ENCODE results near the gene PRICKLE2. TPM values are rescaled to one million over a fixed set of nuclear protein-coding genes. Genes with fewer than 3 reads are reported as not detected.

PRICKLE2 gene
- total RNA-seq, 2 experiments from 2014 or later, result not detected

DNA sequence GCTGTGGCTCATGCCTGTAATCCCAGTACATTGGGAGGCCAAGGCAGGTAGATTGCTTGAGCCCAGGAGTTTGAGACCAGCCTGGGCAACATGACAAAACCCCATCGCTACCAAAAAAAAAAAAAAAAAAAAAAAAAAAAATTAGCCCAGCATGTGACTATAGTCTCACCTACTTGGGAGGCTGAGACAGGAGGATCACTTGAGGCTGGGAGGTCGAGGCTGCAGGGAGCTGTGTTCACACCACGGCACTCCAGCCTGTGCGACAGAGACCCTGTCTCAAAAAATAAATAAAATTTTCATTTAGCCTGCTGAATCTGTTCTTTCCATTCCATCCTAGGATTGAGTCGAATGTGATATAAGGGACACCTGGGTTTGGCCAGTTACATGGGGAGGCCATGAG lies 14.6 kb upstream of the PRICKLE2 start:
- Mint-ChIP-seq H3K4me1 (no peaks in the 10 kb centered on the region), H3K9me3 (ENCODE audit: low read depth) (no peaks in the 10 kb centered on the region), H3K27ac (no peak overlapping the region), H3K4me3 (no peak overlapping the region), H3K27me3 (no peaks in the 10 kb centered on the region), H3K36me3 (no peaks in the 10 kb centered on the region)
- CTCF ChIA-PET, result no interaction called here
- ATAC-seq (no peak), DNase-seq (no peak)

DNA sequence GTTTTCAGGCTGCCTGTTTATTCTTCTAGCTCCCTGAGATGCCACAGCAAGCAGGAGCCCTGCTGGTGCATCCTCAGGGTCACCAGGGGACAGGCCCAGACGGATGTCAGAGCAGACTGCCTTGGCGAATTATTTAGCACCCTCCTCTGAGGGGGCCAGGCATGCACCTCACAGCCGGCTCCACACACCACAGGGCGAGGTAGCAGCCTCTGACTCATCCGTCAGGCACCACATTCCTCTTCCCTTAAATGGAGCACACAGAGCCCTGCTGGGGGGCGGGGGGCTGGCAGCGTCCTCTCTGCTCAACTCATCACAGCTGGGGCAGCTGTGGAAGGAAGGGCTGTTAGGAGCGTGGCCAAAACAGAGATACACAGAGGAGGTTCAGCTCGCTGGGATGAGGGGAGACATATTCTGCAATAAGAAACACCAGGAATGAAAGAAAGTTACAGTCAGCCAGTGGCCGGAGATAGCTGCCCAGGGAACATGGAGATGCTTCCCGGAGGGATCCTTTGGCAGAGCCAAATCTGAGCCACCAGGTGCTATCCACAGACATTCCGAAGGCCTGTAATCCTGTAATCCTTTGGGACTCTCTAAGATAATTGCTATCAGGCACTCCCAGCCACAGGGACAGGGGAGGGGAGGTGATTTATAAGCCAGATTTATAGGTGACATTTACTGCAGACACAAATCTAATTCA lies 13.9 kb upstream of the PRICKLE2 start:
- Mint-ChIP-seq H3K4me1 (no peaks in the 10 kb centered on the region), H3K36me3 (no peaks in the 10 kb centered on the region), H3K4me3 (no peak overlapping the region), H3K27me3 (no peaks in the 10 kb centered on the region), H3K27ac (no peak overlapping the region), H3K9me3 (ENCODE audit: low read depth) (no peaks in the 10 kb centered on the region)
- DNase-seq (no peak), ATAC-seq (no peak)
- CTCF ChIA-PET, result no interaction called here

- ATAC-seq (no peak), DNase-seq (no peak)
- CTCF ChIA-PET, result no interaction called here
- Mint-ChIP-seq H3K36me3 (no peaks in the 10 kb centered on the region), H3K9me3 (ENCODE audit: low read depth) (no peaks in the 10 kb centered on the region), H3K4me3 (no peak overlapping the region), H3K27ac (no peak overlapping the region), H3K27me3 (no peaks in the 10 kb centered on the region), H3K4me1 (no peaks in the 10 kb centered on the region)
These were observed 11.8 kb upstream of the PRICKLE2 start for GRCh38 chr3:64237083-64237482.

- CTCF ChIA-PET, result no interaction called here
- DNase-seq (no peak), ATAC-seq (no peak)
- Mint-ChIP-seq H3K27me3 (no peaks in the 10 kb centered on the region), H3K36me3 (no peaks in the 10 kb centered on the region), H3K9me3 (ENCODE audit: low read depth) (no peaks in the 10 kb centered on the region), H3K4me3 (no peak overlapping the region), H3K27ac (no peak overlapping the region), H3K4me1 (no peaks in the 10 kb centered on the region)
These were observed 10.3 kb upstream of the PRICKLE2 start for GRCh38 chr3:64235605-64236004.

DNA sequence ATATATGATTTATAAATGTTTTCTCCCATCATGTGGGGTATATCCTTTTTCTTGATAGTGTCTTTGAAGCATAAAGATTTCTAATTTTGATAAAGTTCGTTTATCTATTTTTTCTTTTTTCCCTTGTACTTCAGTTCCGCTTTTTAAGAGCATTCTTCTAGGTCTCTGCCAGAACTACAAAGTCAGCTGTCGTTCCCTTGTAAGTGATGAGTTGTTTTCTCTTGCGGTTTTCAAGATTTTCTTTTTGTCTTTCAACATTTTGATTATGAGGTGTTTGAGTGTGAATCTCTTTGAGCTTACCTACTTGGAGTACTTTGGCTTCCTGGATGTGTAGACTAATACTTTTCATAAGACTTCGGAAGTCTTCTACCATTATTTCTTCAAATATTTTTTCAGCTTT lies 9.3 kb upstream of the PRICKLE2 start:
- CTCF ChIA-PET, result no interaction called here
- H3K4me1 Mint-ChIP-seq, result no peaks in the 10 kb centered on the region

GRCh38 chr3:64232821-64233220 lies 7.6 kb upstream of the PRICKLE2 start:
- no peaks in the 10 kb centered on the region for H3K4me1 Mint-ChIP-seq
- ATAC-seq (no peak), DNase-seq (no peak)
- no peaks in the 10 kb centered on the region for H3K36me3 Mint-ChIP-seq
- H3K9me3 Mint-ChIP-seq (ENCODE audit: low read depth), result no peaks in the 10 kb centered on the region
- H3K27me3 Mint-ChIP-seq, result peaks cover 2% of the 10 kb centered on the region
- H3K4me3 Mint-ChIP-seq, result no peak overlapping the region
- H3K27ac Mint-ChIP-seq, result no peak overlapping the region
- CTCF ChIA-PET, result no interaction called here

More for the DNA sequence above, 9.3 kb upstream of the PRICKLE2 start:
- Mint-ChIP-seq H3K27ac (no peak overlapping the region), H3K36me3 (no peaks in the 10 kb centered on the region), H3K9me3 (ENCODE audit: low read depth) (no peaks in the 10 kb centered on the region), H3K27me3 (peaks cover 1% of the 10 kb centered on the region), H3K4me3 (no peak overlapping the region)
- ATAC-seq (no peak), DNase-seq (no peak)

DNA sequence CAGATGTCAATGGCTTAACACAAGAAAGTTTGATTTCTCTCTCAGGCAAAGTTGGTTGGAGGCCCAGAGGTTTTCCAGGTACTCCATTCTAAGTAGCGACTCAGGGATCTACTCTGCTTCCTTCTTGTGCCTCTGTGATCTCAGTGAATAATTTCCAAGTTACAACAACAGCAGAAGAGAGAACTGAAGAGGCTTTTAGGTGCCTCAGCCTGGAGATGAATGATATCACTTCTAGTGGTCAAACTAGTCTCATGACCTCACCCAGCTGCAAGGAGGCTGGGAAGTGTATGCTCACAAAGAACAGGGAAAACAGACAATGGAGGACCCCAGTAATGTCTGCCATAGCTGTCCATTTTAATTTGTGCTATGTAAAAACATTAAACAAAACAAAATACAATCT lies 4.6 kb upstream of the PRICKLE2 start:
- Mint-ChIP-seq H3K4me1 (no peaks in the 10 kb centered on the region), H3K27me3 (peaks cover 2% of the 10 kb centered on the region), H3K27ac (no peak overlapping the region), H3K36me3 (no peaks in the 10 kb centered on the region), H3K4me3 (no peak overlapping the region), H3K9me3 (ENCODE audit: low read depth) (no peaks in the 10 kb centered on the region)
- CTCF ChIA-PET, result no interaction called here
- DNase-seq, result no peak
- no peak for ATAC-seq

DNA sequence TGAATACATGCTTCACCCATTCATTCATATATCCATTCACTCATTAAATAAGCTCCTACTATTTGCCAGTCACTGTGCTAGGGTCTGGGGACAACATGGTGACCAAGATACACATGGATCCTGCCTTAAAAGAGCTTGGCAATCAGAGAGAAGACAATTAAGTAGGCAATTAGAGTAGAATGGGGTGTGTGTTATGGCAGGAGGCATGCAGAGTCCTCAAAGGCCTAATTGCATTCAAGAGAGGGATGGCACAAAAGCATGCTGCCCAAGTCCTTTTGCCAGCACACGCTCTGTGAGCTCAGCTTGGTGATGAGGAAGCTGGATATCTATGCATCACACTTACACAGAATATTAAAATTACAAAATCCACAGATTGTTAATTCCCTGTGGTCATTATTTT lies 2.8 kb upstream of the PRICKLE2 start:
- CTCF ChIA-PET, result no interaction called here
- H3K4me1 Mint-ChIP-seq, result no peaks in the 10 kb centered on the region
- no peaks in the 10 kb centered on the region for H3K36me3 Mint-ChIP-seq
- no peak overlapping the region for H3K4me3 Mint-ChIP-seq
- no peak for DNase-seq
- ATAC-seq, result no peak
- H3K27me3 Mint-ChIP-seq, result peaks cover 2% of the 10 kb centered on the region
- no peaks in the 10 kb centered on the region for H3K9me3 Mint-ChIP-seq (ENCODE audit: low read depth)
- no peak overlapping the region for H3K27ac Mint-ChIP-seq

GRCh38 chr3:64226730-64227129 lies 1.5 kb upstream of the PRICKLE2 start:
- CTCF ChIA-PET, result no interaction called here
- H3K27ac Mint-ChIP-seq, result no peak overlapping the region
- no peaks in the 10 kb centered on the region for H3K4me1 Mint-ChIP-seq
- DNase-seq (no peak), ATAC-seq (no peak)
- H3K9me3 Mint-ChIP-seq (ENCODE audit: low read depth), result no peaks in the 10 kb centered on the region
- peaks cover 2% of the 10 kb centered on the region for H3K27me3 Mint-ChIP-seq
- no peak overlapping the region for H3K4me3 Mint-ChIP-seq
- no peaks in the 10 kb centered on the region for H3K36me3 Mint-ChIP-seq

GRCh38 chr3:64225695-64226499 lies 631 bp upstream of the PRICKLE2 start:
- peaks cover 2% of the 10 kb centered on the region for H3K27me3 Mint-ChIP-seq
- ATAC-seq (no peak), DNase-seq (no peak)
- H3K4me3 Mint-ChIP-seq, result no peak overlapping the region
- H3K27ac Mint-ChIP-seq, result no peak overlapping the region
- CTCF ChIA-PET, result no interaction called here
- no peaks in the 10 kb centered on the region for H3K4me1 Mint-ChIP-seq
- H3K36me3 Mint-ChIP-seq, result no peaks in the 10 kb centered on the region
- no peaks in the 10 kb centered on the region for H3K9me3 Mint-ChIP-seq (ENCODE audit: low read depth)

DNA sequence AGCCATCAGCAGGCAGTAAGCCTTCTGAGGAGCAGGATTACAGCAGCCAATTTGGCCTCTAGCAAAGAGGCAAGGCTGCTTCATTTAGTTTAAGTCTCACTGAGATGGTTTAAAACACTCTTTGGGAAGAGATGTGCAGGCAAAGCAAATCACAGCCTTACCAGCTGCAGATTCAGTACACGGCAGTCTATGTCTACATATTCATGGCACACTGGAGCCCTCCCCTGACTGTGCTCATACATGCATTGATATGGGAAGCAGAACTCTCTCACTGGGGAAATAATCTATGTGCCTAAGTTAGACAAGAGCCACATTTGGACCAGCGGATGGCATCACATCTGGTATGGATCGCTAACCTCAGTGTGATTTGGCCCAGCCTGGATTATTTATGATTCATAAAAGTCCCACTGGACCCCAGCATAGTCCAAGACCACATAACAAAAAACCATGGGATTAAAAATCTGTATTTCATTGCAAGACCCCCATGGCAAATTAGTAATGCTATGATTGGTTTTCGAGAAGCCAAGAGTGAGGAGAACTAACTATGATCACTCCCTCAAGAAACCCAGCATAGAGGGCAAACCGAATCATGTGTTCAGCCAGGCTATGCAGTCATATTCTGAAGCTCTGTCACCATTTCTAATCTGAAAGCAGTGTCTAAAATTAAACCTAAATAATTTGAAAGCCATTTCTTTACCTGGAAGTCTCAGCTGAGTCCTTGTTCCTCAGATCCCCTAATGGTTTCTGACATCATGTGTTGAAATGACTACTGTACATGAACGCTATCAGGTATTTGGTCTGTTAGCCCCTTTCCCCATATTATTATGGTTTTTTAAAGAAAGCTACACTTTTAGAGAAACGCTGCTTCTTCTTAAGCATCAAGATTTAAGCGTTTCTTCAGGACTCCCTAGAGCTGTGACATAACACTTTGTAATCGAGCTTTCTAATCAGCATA lies 1.2 kb downstream of the PRICKLE2 start:
- H3K4me3 Mint-ChIP-seq, result no peak overlapping the region
- H3K27ac Mint-ChIP-seq, result no peak overlapping the region
- H3K27me3 Mint-ChIP-seq, result no peaks in the 10 kb centered on the region
- DNase-seq, result no peak
- H3K36me3 Mint-ChIP-seq, result no peaks in the 10 kb centered on the region
- ATAC-seq, result no peak
- H3K4me1 Mint-ChIP-seq, result no peaks in the 10 kb centered on the region
- CTCF ChIA-PET, result interaction anchor here (0.9 kb wide), 1 partner anchor 36 kb away, joined by 3 read pairs; no protein-coding TSS in a partner anchor
- no peaks in the 10 kb centered on the region for H3K9me3 Mint-ChIP-seq (ENCODE audit: low read depth)

DNA sequence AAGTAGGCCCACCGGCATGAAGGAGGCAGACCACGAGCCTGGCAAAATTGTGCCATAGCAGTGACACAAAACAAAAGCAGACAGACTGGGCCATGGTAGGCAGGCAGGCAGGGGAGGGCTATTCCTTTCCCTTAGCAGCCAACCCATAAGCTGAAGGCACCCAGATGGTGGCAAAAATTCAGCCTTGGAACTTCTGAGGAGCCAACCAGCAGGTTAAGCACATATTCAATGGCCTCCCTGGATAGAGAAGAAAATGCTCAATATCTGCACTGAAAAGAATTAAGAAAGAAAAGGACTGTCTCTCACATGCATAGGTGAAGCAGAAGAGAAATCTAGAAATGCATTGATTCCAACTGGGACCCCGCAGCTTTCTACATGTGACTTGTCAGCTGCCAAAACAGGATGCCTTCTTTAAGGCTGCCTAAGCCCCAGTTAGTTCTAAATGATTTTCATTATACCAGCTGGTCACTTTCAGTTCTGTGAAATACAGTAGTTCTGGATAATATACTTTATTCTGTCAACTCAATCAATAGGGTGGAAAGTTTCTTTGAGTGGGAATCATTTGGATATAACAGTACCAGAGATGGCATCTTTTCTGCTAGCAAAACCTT lies 2.7 kb downstream of the PRICKLE2 start:
- no peak overlapping the region for H3K4me3 Mint-ChIP-seq
- CTCF ChIA-PET, result no interaction called here
- ATAC-seq (no peak), DNase-seq (no peak)
- H3K27ac Mint-ChIP-seq, result no peak overlapping the region
- H3K36me3 Mint-ChIP-seq, result no peaks in the 10 kb centered on the region
- H3K4me1 Mint-ChIP-seq, result no peaks in the 10 kb centered on the region
- H3K27me3 Mint-ChIP-seq, result no peaks in the 10 kb centered on the region
- H3K9me3 Mint-ChIP-seq (ENCODE audit: low read depth), result no peaks in the 10 kb centered on the region

DNA sequence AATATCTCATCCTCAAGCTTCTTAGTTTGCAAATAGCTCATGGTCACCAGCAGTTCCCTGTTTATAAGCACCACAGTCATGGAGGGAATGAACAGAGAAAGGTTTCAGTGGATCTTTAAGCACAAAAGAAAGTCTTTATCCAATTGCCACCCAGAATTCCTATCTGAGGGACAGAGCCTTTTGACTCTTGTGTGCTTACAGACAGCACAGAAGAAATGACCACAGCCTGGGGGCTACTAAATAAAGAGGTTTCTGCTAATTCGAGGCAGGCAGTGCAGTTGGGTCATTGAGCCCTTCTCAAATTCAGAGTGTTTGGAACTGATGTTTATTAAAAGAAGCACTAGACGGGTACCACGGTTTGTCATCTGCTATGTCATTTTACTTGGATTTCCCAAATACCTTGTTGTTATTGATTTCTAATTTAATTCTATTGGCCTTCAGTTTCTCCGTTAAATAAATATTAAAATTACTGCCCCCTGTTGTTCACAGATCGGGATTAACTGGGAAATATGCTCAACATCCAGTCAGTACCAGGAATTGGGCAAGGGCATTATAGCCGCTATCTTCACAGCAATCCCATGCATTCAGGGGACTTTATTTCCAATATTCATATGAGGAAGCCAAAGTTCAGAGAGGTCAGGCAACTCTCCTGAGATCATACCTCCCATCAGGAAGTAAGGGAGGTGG lies 3.6 kb downstream of the PRICKLE2 start:
- Mint-ChIP-seq H3K36me3 (no peaks in the 10 kb centered on the region), H3K27ac (no peak overlapping the region), H3K4me1 (no peaks in the 10 kb centered on the region), H3K27me3 (no peaks in the 10 kb centered on the region), H3K9me3 (ENCODE audit: low read depth) (no peaks in the 10 kb centered on the region), H3K4me3 (no peak overlapping the region)
- DNase-seq (no peak), ATAC-seq (no peak)
- CTCF ChIA-PET, result no interaction called here
